Stimulated activated CD4-positive, alpha-beta T cell treated with anti-CD3 and anti-CD28 coated beads, Interleukin-12 subunit alpha, Interleukin-12 subunit beta, amount 100 ng/mL, for 48 hours (primary cell): ENCODE results near the gene GLRA1.

ENCODE experiments used
- DNase-seq, 3 donors: peaks; one replicate each; pipeline ENCODE4 v3.0.0-alpha.2; 2020; ENCODE audit warnings: low read depth in 2 of 3, low spot score in 1 of 3

Gene GLRA1

DNA sequence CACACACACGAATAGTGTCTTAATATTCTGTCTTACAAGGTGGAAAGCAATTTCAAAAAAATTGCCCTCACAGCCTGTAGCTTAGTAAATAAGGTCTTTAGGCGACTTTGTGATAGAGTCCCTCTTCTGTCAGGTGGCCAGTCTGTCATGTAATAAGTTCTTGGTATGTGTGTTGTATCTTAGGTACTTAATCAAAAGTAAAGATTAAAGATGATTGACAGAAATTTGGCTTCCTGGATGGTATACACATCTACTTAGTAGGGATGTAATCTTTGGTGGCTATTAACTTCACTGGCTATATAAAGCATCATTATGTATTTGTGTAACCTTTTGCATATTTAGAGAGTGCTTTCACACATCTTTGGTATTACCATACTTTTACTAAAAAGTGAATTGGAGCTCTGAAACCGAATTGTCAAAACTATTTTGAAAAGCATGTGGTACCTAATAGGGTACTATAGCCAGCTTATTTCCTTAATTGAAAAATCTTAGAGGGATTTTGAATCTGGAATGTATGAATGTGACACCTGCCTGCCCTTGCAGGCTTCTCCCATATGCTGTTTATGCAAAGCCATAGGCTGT is 149.5 kb downstream of the GLRA1 start:
- DNase-seq: no peak

DNA sequence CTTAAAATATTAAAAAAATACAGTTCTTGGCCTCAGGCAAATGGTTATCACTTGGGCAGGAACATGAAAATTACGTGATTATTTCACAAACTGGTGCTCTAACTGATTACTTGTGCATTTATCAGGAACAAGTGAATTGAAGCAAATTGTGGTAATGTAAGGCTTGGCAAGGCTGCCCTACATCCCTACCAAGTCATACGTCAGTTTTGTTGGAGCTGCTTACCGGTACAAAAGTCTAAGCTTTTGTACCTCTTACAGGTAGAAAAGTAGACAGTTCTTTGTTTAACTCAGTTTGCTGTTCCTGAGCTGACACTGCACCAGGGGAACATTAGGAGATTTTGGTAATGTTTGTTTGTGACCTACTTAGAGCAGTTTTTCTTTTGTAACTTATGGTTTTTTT is 150.7 kb downstream of the GLRA1 start:
- DNase-seq: no peak

DNA sequence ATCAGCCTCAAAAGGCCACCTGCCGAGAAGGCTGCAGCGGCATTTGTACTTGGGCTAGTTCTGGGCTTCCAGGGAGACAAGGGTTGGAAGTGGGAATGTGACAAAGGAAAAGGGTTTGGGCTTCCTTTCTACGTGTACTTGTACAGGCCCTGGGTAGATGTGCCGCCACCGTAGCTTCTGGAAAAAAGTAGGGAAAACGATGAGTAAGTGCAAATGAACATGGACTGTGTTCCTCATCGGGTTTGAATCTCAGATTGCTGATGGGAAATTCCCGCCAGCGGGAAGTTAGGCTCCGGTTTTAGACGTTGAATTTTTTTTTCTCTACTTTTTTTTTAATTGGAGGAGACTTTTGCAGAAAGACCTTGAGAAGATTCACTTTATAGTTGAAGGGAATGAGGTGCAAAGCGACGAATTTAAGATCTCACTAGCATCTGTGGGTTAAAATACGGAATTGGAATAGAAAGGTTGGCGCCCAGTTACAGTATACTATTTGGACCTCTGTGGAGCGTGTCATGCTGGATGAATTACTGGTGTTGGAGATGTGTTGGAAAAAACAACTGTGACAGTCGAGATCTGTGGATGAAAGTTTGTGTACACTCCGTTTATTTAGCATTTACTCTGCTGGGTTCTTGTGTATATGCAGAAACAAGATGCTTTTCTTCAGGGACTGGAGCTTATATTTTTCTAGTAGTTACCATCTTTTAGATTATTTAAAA is 151.6 kb downstream of the GLRA1 start:
- no peak for DNase-seq
